ENCODE measurements around the gene ENAH.

The ENAH gene

GRCh38 chr1:225554216-225554812 is 98.6 kb downstream of the ENAH start:
- DNase-seq: no peak

- DNase-seq: no peak
Measured at GRCh38 chr1:225549821-225550220, 103.1 kb downstream of the ENAH start.

DNA sequence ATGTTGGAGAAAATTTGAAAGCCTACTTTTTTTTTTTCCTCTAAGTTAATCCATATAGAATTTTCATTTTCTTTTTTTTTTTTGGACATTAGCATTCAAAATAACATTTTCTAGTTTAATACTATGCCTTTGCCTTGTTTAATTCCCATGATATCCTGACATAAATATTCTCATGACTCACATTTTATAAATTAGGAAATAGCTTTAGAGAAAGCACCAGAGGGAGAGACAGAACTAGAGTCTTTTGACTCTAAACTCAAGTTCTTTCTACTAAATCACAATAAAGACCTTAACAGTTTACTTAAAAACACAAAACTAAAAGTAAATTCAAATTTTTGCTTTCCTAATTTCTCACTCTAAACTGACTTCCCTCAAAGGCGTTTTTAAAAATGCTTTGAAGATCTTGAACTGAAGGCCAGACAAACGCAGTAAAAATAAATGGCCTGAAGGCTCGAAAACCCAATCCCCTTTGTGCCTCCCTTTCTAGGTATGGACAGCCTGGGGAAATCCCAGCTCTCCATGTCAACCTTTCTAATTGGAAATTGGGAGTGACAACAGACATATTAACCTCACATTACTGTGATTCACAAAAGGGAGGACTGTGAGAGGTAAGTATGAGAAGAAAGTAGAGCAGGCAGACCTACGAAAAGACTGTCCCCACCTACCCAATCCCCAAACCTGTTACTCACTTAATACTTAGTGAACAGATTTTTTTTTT is 104.6 kb downstream of the ENAH start:
- DNase-seq: no peak

DNA sequence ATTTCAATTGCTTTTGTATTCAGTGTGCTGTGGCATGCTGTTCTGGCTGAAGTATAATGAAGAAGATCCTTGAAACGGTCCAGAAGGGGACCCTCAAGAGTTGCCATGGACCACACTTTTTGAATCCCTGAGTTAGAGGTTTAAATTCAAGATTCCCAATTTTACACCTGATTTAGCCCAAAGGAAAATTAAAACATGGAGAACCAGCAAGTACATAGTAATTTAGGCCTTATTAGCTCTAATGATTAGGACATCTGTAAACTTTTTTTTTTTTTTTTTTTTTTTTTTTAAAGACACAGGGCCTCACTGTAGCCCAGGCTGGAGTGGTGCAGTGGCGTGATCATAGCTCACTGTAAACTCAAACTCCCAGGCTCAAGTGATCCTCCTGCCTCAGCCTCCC is 107.3 kb downstream of the ENAH start:
- DNase-seq: no peak

GRCh38 chr1:225544924-225545323 is 108.0 kb downstream of the ENAH start:
- no peak for DNase-seq

- no peak for DNase-seq
Measured at GRCh38 chr1:225544263-225544662, 108.7 kb downstream of the ENAH start.

DNA sequence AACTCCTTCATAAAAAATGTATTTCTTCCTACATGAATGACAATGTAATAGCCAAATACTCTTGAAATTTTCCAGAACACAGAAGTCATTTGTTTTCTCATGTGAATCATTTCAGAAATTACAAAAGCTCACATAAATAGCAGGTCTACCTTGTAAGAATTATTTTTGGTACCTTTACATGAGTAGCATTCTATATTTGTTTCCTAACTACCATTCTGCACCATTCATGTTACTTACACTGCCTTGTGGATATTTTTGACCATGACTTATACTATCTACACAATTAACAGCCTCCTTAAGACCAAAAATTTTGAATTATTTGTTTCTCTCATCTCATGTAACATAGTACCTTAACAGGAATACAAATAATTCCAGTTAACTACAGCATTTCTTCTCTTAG is 109.6 kb downstream of the ENAH start:
- DNase-seq: no peak

DNA sequence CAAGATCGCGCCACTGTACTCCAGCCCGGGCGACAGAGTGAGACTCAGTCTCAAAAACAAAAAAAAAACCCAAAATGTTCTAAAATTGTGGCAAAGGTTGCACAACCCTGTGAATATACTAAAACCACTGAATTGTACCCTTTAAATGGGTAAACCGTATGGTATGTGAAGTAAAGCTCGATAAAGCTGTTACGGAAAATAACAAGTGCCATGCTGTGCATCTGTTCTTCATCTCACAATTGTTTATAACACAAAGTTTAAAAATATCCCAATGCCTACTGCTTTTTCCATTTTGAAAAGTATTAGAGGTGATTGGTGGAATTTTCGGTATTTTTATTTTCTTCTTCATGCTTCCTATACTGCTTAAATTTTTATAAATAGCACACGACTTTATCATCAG is 111.5 kb downstream of the ENAH start:
- no peak for DNase-seq

- DNase-seq: no peak
Measured at GRCh38 chr1:225539575-225539974, 113.3 kb downstream of the ENAH start.

DNA sequence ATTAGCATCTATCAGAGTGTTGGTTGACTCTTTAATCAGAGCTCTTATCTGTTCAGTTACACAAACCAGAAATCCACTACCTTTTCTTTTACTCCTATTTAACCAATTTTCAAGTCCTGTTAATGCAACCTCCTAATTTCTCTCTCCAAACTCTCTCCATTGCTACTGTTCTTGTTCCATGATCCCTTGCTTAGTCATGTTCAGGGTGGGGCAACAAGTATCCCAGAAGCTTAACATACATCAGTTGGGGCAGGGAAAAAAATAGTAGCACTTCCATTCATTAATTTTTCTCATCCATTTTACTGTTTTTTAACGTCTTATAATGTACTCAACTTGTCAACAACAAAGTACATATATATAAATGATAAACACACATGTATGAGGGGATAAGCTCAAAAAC is 113.9 kb downstream of the ENAH start:
- no peak for DNase-seq

GRCh38 chr1:225537554-225538251 is 115.2 kb downstream of the ENAH start:
- no peak for DNase-seq

GRCh38 chr1:225535280-225535679 is 117.6 kb downstream of the ENAH start:
- DNase-seq: no peak

GRCh38 chr1:225534772-225535171 is 118.2 kb downstream of the ENAH start:
- DNase-seq: no peak

DNA sequence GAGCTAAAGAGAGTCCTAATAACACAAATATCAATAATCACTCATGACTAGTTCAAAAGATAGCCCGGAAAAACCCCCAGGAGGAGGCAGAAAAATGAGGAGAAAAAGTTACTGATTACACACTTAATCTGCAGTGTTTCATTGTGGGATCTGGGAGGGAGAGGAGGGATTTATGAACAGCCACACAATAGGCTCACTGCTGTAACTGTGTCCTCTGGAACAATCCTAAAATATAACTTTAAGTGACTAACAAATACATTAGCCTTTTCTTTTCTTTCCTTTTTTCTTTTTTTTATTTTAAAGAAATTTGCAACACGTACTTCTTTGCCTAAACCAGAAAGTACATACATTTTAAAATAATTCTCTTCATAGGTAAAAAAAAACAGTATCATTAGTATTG is 118.8 kb downstream of the ENAH start:
- no peak for DNase-seq

GRCh38 chr1:225533238-225533637 is 119.7 kb downstream of the ENAH start:
- no peak for DNase-seq

GRCh38 chr1:225532240-225532944 is 120.5 kb downstream of the ENAH start:
- DNase-seq: peak; percentile 24

DNA sequence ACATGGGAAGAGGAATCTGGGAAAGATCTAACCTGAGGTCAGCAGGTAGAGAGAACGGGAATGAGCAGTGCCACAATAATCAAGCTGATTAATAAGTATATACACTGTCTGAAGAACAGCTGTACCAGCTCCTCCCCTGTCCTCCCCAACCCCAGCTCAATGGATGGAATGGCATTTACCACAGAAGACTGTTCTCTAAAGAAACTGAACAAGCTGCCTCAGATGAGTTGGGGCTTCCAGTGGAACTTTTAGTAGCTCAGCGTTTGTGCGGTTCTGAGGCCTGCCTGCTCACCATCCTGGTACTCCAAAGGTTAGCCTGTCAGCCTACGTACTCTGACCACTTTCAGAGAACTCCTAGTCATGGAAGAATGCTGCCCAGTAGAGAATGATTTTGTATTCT is 123.2 kb downstream of the ENAH start:
- DNase-seq: no peak

DNA sequence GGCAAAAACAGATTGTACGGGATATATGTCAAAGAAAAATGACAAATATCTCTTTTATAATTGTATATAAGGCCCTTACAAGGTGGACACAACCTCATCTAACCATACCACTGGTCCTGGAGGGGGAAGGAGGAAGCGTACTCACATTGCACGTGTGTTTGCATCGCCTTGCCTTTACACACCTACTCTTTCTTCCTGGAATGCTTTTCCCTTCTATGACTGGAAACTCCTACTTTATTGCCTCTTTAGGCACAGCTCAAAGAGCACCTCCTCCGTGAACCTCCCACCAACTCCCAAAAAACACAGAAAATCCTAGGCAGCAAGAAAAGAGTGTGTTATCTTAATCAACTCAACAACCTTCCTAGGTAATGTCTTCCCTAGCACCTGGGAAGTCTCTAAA is 125.3 kb downstream of the ENAH start:
- DNase-seq: no peak

- DNase-seq: no peak
Measured at GRCh38 chr1:225526878-225527277, 126.0 kb downstream of the ENAH start.

DNA sequence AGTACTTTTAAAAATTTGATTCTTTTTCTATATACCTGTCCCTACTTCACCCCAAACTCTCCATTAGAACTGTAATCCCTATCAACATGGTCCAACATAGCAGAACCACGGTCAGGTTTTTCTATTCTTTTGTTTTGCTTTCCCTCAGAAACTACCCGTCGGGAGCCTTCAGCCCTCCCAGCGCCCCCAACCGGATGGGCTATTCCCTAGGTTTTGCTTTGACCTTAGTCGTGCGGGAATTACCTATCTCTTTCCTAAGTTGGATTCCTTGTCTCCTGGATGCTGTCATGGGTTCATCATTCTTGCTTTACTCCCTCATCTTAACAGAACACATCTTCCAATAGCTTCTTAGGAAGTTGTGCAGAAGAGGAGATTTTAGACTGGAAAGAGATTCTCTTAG is 127.5 kb downstream of the ENAH start:
- no peak for DNase-seq

GRCh38 chr1:225524570-225524969 is 128.4 kb downstream of the ENAH start:
- no peak for DNase-seq

DNA sequence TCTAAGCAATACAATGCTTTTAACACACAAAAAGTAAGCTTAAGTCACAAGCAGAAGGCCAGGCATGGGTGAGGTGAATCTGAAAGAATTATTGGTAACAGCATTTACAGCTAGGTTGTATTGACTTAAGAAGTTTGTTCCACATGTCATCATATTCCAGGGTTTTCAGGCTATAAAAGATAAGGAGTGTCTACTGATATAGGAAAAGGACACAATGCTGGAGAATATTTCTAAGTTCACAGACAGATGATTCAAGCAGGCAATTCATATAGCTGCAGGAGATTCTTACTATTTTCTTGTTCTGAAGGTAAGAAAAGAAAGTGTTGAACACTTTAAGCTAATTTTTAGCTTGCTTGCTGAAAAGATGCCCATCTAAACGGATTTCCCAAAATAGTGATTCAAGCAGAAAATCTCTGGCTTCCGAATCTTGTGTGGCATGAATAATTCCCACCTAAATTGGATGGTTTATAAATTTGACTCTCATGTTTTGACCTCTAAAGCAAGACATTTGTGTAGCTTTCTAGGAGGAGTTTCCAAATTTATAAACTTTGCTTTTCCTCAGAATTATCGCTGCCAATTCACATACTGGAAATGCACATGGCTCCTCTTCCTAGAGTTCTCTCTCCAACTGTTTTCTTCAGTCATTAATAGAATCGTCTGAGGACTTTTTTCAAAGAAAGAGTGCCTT is 129.5 kb downstream of the ENAH start:
- no peak for DNase-seq

- no peak for DNase-seq
Measured at GRCh38 chr1:225522588-225523262, 130.2 kb downstream of the ENAH start.
